GM12875 (cell line): ENCODE results near the gene MIB2.
"Not testable (repeated sequence)": the region's sequence is repeated elsewhere in the genome, so short reads cannot be mapped to it uniquely, and the experiment has no call there.

Source experiments
- H3K4me3 ChIP-seq: one replicate; pipeline ENCODE4 v1.5.1; 2011; ENCODE audit warnings: low read depth, low read length, control low read depth
- TF ChIP-seq, protein P1 (sequence below): IDR thresholded peaks from 2 replicates; pipeline ENCODE4 v1.5.1; 2011; ENCODE audit warnings: low read depth, mild to moderate bottlenecking, control low read depth, inconsistent platforms, low read length, moderate library complexity, borderline replicate concordance; ENCODE audit not compliant: insufficient read depth

Gene MIB2

DNA sequence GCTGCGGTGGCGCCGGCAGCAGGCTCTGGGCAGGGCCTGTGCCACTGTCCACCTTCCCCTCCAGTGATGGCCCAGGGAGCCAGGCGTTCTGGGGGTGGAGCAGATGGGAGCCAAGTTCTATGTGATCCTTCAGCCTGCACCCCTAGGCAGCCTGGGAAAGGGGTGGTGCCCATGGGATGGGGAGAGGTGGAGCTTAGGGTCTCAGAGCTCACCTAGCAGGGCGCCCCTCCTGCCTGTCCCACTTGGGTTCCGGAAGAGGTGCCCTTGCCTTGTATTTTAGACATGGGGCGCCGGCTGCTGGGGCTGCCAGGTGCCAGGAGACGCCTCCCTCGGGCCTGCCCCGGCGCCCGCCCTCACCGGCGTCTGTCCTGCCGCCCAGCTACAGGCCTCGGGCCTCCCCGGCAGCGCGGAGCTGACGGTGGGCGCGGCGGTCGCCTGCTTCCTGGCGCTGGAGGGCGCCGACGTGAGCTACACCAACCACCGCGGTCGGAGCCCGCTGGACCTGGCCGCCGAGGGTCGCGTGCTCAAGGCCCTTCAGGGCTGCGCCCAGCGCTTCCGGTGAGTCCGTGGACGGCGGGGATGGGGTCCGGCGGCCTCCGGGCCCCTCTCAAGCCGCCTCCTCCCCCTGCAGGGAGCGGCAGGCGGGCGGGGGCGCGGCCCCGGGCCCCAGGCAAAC, 13.6 kb downstream of the MIB2 start:
- H3K4me3 ChIP-seq, result peak overlapping the region; percentile 43
- TF ChIP-seq, protein P1, sequence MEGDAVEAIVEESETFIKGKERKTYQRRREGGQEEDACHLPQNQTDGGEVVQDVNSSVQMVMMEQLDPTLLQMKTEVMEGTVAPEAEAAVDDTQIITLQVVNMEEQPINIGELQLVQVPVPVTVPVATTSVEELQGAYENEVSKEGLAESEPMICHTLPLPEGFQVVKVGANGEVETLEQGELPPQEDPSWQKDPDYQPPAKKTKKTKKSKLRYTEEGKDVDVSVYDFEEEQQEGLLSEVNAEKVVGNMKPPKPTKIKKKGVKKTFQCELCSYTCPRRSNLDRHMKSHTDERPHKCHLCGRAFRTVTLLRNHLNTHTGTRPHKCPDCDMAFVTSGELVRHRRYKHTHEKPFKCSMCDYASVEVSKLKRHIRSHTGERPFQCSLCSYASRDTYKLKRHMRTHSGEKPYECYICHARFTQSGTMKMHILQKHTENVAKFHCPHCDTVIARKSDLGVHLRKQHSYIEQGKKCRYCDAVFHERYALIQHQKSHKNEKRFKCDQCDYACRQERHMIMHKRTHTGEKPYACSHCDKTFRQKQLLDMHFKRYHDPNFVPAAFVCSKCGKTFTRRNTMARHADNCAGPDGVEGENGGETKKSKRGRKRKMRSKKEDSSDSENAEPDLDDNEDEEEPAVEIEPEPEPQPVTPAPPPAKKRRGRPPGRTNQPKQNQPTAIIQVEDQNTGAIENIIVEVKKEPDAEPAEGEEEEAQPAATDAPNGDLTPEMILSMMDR, result no peak

DNA sequence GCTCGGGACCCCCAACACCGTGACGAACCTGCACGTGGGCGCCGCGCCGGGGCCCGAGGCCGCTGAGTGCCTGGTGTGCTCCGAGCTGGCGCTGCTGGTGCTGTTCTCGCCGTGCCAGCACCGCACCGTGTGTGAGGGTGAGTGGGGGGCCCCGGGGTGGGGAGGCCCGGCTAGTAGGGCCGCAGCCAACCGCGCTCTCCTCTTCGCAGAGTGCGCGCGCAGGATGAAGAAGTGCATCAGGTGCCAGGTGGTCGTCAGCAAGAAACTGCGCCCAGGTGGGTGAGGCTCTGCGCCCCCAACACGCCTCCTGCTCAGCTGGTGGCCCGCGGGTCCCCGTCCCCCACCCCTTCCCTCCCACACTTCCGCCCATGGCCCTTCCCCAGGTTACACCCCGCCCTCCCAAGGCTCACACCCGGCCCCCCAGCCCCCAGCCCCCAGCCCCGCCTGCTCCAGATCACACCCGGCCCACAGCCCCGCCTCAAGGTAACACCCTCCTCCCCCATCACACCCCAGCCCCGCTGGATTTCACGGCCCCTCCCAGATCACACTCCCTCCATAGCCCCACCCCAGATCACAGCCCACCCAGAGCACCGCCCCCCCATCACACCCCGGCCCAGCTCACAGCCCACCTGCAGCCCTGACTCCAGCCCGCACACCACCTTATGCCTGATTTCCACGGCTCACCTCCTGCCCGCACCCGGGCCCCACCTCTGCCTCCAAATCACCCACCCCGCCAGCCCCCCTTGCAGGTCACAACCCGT, 14.3 kb downstream of the MIB2 start:
- H3K4me3 ChIP-seq, result peak overlapping the region; percentile 43
- TF ChIP-seq, protein P1, result no peak

- TF ChIP-seq, protein P1, result no peak
- H3K4me3 ChIP-seq, result no peak overlapping the region
These were observed 15.1 kb downstream of the MIB2 start for GRCh38 chr1:1630191-1630964.

GRCh38 chr1:1630965-1631781, 15.9 kb downstream of the MIB2 start:
- TF ChIP-seq, protein P1, result no peak
- no peak overlapping the region for H3K4me3 ChIP-seq

- no peak within 1 kb of the TSS for H3K4me3 ChIP-seq
- TF ChIP-seq, protein P1, result no peak
These were observed 16.6 kb downstream of the MIB2 start, which contains the start of gene MMP23B for GRCh38 chr1:1631782-1632420. TSS of gene MMP23B (plus strand) at chr1:1632173. CDS start at chr1:1632219, 46 bp downstream.

DNA sequence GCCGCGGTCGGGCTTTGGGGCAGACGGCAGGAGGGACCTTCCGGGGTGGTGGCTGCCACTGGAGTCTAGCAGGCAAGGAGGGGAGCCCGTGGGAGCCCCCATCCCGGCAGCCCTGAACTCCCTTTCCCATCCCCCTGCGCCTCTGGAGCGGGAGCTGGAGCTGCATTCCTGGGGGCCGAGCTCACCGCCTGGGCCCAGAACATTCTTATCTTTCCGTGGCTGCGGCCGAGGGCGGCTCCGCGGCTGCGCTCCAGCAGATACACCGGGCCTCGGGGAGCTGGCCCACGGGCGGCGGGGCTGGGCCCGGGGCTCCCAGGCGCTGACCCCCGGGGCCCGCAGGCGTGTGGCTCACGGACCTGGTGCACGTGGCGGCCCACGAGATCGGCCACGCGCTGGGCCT, 18.1 kb downstream of the MIB2 start:
- not testable (repeated sequence) for H3K4me3 ChIP-seq

GRCh38 chr1:1634613-1635012, 19.3 kb downstream of the MIB2 start:
- H3K4me3 ChIP-seq, result not testable (repeated sequence)

GRCh38 chr1:1636621-1637478, 21.6 kb downstream of the MIB2 start:
- not testable (repeated sequence) for H3K4me3 ChIP-seq

DNA sequence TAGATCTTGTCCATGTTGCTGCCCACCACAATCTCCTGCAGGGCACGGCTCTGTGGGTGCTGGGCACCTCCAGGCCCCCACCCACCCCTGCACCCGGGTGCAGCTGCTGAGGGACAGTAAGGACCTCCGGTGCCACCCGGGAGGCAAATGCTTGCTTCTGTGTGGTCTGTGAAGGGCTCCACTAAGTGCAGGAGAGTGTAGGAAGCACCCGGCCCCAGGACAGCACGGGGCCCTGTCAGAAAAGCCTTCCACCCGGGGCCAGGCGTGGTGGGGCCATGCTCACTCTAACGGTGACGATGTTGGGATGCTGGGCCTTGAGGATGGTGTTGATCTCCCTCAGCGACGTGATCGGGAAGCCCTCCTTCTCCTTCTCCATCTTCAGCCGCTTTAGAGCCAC, 22.2 kb downstream of the MIB2 start:
- H3K4me3 ChIP-seq, result not testable (repeated sequence)

GRCh38 chr1:1638528-1638927, 23.2 kb downstream of the MIB2 start:
- not testable (repeated sequence) for H3K4me3 ChIP-seq

DNA sequence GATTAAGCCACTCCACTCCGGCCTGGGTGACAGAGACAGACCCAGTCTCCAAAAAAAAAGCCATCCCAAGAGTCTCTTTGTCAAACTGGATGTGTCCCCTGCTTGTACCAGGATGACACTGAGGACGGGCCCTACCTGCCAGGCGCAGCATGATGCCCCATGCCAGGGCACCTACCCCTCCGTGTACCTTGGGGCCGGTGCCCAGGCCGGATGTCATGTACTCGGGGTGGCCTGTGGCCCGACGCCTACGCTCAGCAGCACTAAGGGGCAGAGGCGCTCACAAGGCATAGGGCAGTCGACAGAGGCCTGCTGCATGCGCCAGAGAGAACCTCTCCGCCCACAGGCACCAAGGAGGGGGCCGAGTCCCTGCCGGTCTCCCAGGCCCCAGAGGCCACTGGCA, 24.1 kb downstream of the MIB2 start:
- not testable (repeated sequence) for H3K4me3 ChIP-seq
